ENCODE data around the gene MICALL1.
"Not testable (repeated sequence)": the region's sequence is repeated elsewhere in the genome, so short reads cannot be mapped to it uniquely, and the experiment has no call there.

- TF ChIP-seq, protein P1, sequence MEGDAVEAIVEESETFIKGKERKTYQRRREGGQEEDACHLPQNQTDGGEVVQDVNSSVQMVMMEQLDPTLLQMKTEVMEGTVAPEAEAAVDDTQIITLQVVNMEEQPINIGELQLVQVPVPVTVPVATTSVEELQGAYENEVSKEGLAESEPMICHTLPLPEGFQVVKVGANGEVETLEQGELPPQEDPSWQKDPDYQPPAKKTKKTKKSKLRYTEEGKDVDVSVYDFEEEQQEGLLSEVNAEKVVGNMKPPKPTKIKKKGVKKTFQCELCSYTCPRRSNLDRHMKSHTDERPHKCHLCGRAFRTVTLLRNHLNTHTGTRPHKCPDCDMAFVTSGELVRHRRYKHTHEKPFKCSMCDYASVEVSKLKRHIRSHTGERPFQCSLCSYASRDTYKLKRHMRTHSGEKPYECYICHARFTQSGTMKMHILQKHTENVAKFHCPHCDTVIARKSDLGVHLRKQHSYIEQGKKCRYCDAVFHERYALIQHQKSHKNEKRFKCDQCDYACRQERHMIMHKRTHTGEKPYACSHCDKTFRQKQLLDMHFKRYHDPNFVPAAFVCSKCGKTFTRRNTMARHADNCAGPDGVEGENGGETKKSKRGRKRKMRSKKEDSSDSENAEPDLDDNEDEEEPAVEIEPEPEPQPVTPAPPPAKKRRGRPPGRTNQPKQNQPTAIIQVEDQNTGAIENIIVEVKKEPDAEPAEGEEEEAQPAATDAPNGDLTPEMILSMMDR (IDR thresholded peaks at IDR 0.05): not testable (repeated sequence)
- TF ChIP-seq, protein P2, sequence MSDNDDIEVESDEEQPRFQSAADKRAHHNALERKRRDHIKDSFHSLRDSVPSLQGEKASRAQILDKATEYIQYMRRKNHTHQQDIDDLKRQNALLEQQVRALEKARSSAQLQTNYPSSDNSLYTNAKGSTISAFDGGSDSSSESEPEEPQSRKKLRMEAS (CRISPR knock-in tag; IDR thresholded peaks at IDR 0.05): not testable (repeated sequence)
- TF ChIP-seq, protein P3, sequence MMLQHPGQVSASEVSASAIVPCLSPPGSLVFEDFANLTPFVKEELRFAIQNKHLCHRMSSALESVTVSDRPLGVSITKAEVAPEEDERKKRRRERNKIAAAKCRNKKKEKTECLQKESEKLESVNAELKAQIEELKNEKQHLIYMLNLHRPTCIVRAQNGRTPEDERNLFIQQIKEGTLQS (CRISPR knock-in tag; conservative IDR thresholded peaks at IDR 0.05): not testable (repeated sequence)
Observed at GRCh38 chr22:37944423-37944822, 38.3 kb downstream of the MICALL1 start.

All from WTC11 (cell line).